Mammary epithelial cell (primary cell): ENCODE results near the gene RXFP3.

ENCODE experiments used
- CTCF ChIP-seq, 2 donors: IDR thresholded peaks in 1 of 2; conservative IDR thresholded peaks in 1 of 2; 2 replicates each; pipeline ENCODE4 v1.5.1; 2011 to 2012; ENCODE audit warnings: inconsistent platforms in 2 of 2, low read length in 2 of 2, mild to moderate bottlenecking in 2 of 2, control low read depth in 1 of 2, low read depth in 1 of 2; ENCODE audit not compliant: insufficient read depth in 1 of 2; ENCODE audit errors: extremely low read depth in 1 of 2
- EZH2 ChIP-seq: IDR thresholded peaks from 2 replicates; pipeline ENCODE4 v1.6.1; 2012; ENCODE audit warnings: low read length, inconsistent platforms, borderline replicate concordance

DNA sequence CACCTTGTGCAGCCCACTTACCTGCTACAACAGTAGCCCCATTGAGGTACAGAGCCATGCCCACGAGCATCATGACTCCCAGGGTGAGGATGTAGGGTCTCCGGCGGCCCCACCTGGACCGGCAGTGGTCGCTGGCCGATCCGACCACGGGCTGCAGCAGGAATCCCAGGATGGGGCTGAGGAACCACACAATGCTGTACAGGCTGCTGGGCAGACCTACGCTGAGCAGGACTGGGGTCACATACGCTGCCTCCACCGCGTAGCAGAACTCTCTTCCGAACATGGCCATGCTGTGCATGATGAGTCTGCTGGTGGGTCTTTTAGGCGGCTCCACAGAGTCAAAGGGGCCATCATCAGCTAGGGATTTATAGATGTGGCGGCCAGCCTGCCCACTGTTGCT, 48.0 kb downstream of the RXFP3 start:
- TF ChIP-seq CTCF (conservative IDR thresholded peaks at IDR 0.05 in 1 of 2, IDR thresholded peaks at IDR 0.05 in 1 of 2; ENCODE audit: extremely low read depth in 1 of 2, insufficient read depth in 1 of 2, low read depth in 1 of 2, low read length in 2 of 2) (no peak), EZH2 (no peak)
